22Rv1 (cell line): ENCODE results near the gene UGT1A4.

Experiments
- ZFX ChIP-seq: fragments of 450-650 bp; IDR thresholded peaks from 2 replicates; pipeline ENCODE4 v1.6.1; 2017; ENCODE audit warnings: antibody characterized with exemption, borderline replicate concordance
- TF ChIP-seq, protein P1 (sequence below): fragments of 450-650 bp; IDR thresholded peaks from 2 replicates; pipeline ENCODE4 v1.5.1; 2017; ENCODE audit warnings: mild to moderate bottlenecking

GRCh38 chr2:233764761-233765160 lies 46.2 kb downstream of the UGT1A4 start:
- TF ChIP-seq, protein P1, sequence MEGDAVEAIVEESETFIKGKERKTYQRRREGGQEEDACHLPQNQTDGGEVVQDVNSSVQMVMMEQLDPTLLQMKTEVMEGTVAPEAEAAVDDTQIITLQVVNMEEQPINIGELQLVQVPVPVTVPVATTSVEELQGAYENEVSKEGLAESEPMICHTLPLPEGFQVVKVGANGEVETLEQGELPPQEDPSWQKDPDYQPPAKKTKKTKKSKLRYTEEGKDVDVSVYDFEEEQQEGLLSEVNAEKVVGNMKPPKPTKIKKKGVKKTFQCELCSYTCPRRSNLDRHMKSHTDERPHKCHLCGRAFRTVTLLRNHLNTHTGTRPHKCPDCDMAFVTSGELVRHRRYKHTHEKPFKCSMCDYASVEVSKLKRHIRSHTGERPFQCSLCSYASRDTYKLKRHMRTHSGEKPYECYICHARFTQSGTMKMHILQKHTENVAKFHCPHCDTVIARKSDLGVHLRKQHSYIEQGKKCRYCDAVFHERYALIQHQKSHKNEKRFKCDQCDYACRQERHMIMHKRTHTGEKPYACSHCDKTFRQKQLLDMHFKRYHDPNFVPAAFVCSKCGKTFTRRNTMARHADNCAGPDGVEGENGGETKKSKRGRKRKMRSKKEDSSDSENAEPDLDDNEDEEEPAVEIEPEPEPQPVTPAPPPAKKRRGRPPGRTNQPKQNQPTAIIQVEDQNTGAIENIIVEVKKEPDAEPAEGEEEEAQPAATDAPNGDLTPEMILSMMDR = no peak
- TF ChIP-seq ZFX = no peak
